GM13976 (cell line): ENCODE data around the gene JAKMIP2.

Experiments
- DNase-seq: peaks from one replicate; pipeline ENCODE4 v3.0.0; 2012; ENCODE audit warnings: low spot score
- CTCF ChIP-seq: IDR thresholded peaks from 2 replicates; pipeline ENCODE4 v1.5.1; 2012; ENCODE audit warnings: borderline replicate concordance, mild to moderate bottlenecking; ENCODE audit not compliant: insufficient read depth; ENCODE audit errors: extremely low read depth, missing control alignments, control extremely low read depth
- in situ Hi-C: fragments of 300-500 bp; cut with MboI; formaldehyde crosslinking; loops from one replicate; pipeline ENCODE4 v1.12.0; 2022; ENCODE audit warnings: low sequenced_read_pairs, mixed read lengths, inconsistent platforms; ENCODE audit not compliant: unreplicated experiment

JAKMIP2 gene

GRCh38 chr5:147617191-147617606 lies 165.3 kb downstream of the JAKMIP2 start:
- no peak for TF ChIP-seq CTCF
- in situ Hi-C loops, result no loop called here
- no peak for DNase-seq

- TF ChIP-seq CTCF, result no peak
- no peak for DNase-seq
- in situ Hi-C loops, result no loop called here
Measured at GRCh38 chr5:147616421-147616820, 166.1 kb downstream of the JAKMIP2 start.

GRCh38 chr5:147613359-147613758 lies 169.2 kb downstream of the JAKMIP2 start:
- DNase-seq, result no peak
- TF ChIP-seq CTCF, result no peak
- in situ Hi-C loops, result no loop called here

- in situ Hi-C loops, result no loop called here
- no peak for TF ChIP-seq CTCF
- peak; percentile 10 for DNase-seq
Measured at GRCh38 chr5:147611483-147611882, 171.0 kb downstream of the JAKMIP2 start.

GRCh38 chr5:147610798-147611197 lies 171.7 kb downstream of the JAKMIP2 start:
- in situ Hi-C loops, result no loop called here
- no peak for TF ChIP-seq CTCF
- DNase-seq, result no peak

- no peak for DNase-seq
- no peak for TF ChIP-seq CTCF
- in situ Hi-C loops, result no loop called here
Measured at GRCh38 chr5:147601652-147602051, 180.9 kb downstream of the JAKMIP2 start.

- in situ Hi-C loops, result no loop called here
- no peak for TF ChIP-seq CTCF
- no peak for DNase-seq
Measured at GRCh38 chr5:147591120-147591519, 191.4 kb downstream of the JAKMIP2 start.
